HCEC 1CT (cell line): ENCODE data around the gene DACT2.

Source experiments
- DNase-seq: peaks from one replicate; pipeline ENCODE4 v3.0.0-alpha.2; 2017

DACT2 gene

GRCh38 chr6:168261234-168261633, 58.3 kb downstream of the DACT2 start:
- no peak for DNase-seq

GRCh38 chr6:168260420-168260987, 59.1 kb downstream of the DACT2 start:
- DNase-seq: no peak

- DNase-seq: no peak
These were observed 60.8 kb downstream of the DACT2 start for GRCh38 chr6:168258795-168259194.

- no peak for DNase-seq
These were observed 62.6 kb downstream of the DACT2 start for GRCh38 chr6:168256940-168257339.
